Upper lobe of left lung (tissue), 6 donors: ENCODE results near the gene CCNI2. TPM values are rescaled to one million over a fixed set of nuclear protein-coding genes. Genes with fewer than 3 reads are reported as not detected.

Source experiments
- ATAC-seq, 2 donors: fragments of 200-7000 bp; cut with Tn5 transposase; one replicate each; pipeline ENCODE4 v1.9.1; 2022; ENCODE audit warnings: mild to moderate bottlenecking in 2 of 2, moderate library complexity in 2 of 2; ENCODE audit not compliant: low FRiP score in 2 of 2
- DNase-seq, 2 donors: peaks; one replicate each; pipeline ENCODE4 v3.0.0-alpha.2; 2019 to 2020
- H3K27ac ChIP-seq, 4 donors: fragments of 200-600 bp; sonication (generic); one replicate each; pipeline ENCODE4 v1.5.1; 2016 to 2019
- H3K27me3 ChIP-seq, 4 donors: fragments of 200-600 bp; sonication (generic); one replicate each; pipeline ENCODE4 v1.5.1; 2017 to 2019
- H3K36me3 ChIP-seq, 4 donors: fragments of 200-600 bp; sonication (generic); one replicate each; pipeline ENCODE4 v1.5.1; 2016 to 2019
- H3K4me1 ChIP-seq, 4 donors: fragments of 200-600 bp; sonication (generic); one replicate each; pipeline ENCODE4 v1.5.1; 2018 to 2019
- H3K4me3 ChIP-seq, 4 donors: fragments of 200-600 bp; sonication (generic); one replicate each; pipeline ENCODE4 v1.5.1; 2017 to 2019; ENCODE audit warnings: mild to moderate bottlenecking in 2 of 4, moderate library complexity in 1 of 4
- H3K9me3 ChIP-seq, 4 donors: fragments of 200-600 bp; sonication (generic); one replicate each; pipeline ENCODE4 v1.5.1; 2018 to 2019
- CTCF ChIP-seq, 6 experiments: fragments of 450-650 bp in 4 of 6; fragments of 200-600 bp in 2 of 6; sonication (generic) in 2 of 6; IDR thresholded peaks; one replicate each; pipeline ENCODE4 v1.5.1; 2016 to 2019; ENCODE audit warnings: antibody characterized with exemption in 6 of 6
- EP300 ChIP-seq, 4 donors: sonication (generic); formaldehyde crosslinking; IDR thresholded peaks; one replicate each; pipeline ENCODE4 v1.5.1; 2017; ENCODE audit warnings: antibody characterized with exemption in 4 of 4, control low read depth in 2 of 4
- POLR2A ChIP-seq, 4 donors: fragments of 450-650 bp; IDR thresholded peaks; one replicate each; pipeline ENCODE4 v1.5.1; 2016 to 2017; ENCODE audit warnings: antibody characterized with exemption in 4 of 4, mild to moderate bottlenecking in 2 of 4
- POLR2AphosphoS5 ChIP-seq, 2 donors: sonication (generic); formaldehyde crosslinking; IDR thresholded peaks; one replicate each; pipeline ENCODE4 v1.5.1; 2017; ENCODE audit warnings: antibody characterized with exemption in 2 of 2
- WGBS, 2 donors: methylation state at CpG; one replicate each; pipeline ENCODE4 v1.1.5; 2017 to 2018; 5-methylcytosine and 5-hydroxymethylcytosine counted together
- total RNA-seq, 6 donors: library from RNA; depleted of rRNA in 4 of 6; stranded (reverse); fragments of >200 nt in 4 of 6; gene quantifications; one replicate each; pipeline versions ENCODE4 v1.1.0 to v1.2.1, GENCODE V29; 2016 to 2021
- donor health status: DM: no; HTN: no; CAD: no; lungs with moderate emphysema.
- donor health status: DM: no; HTN: yes; CAD: no; lungs with severe emphysema.

CCNI2 gene
- total RNA-seq: under 1 TPM in 5 of 6 donors, not detected in 1; 0.26 to 0.84 (median 0.46) TPM

- TF ChIP-seq POLR2AphosphoS5 (IDR thresholded peaks at IDR 0.05) (no peak), CTCF (IDR thresholded peaks at IDR 0.05) (peak in 3 of 6 experiments; percentile 10 to 16 (median 15))
- Histone ChIP-seq H3K9me3 (no peaks in the 10 kb centered on the region), H3K4me3 (peak within 1 kb of the TSS; percentile 16 to 55 (median 52)), H3K27me3 (peaks cover 0 to 13% (median 10%) of the 10 kb centered on the region in 4 donors), H3K27ac (peak within 1 kb of the TSS; percentile 23 to 52 (median 34)), H3K36me3 (no peaks in the 10 kb centered on the region), H3K4me1 (peaks cover 9 to 16% (median 11%) of the 10 kb centered on the region in 4 donors)
- ATAC-seq (peak; percentile 50 to 61), DNase-seq (peak; percentile 64 to 91)
- 9 to 20% methylated on average over 6 to 7 of the region's 59 CpGs for WGBS, 2 donors
Measured at GRCh38 chr5:132746954-132747615, at the start of gene CCNI2. TSS of gene CCNI2 (plus strand) at chr5:132747426. CDS start at chr5:132747496, 70 bp downstream.

- no peak overlapping the region for H3K4me3 ChIP-seq
- WGBS, 2 donors: 100% methylated on average over 1 of the region's 1 CpG
- TF ChIP-seq POLR2A (IDR thresholded peaks at IDR 0.05) (no peak), EP300 (IDR thresholded peaks at IDR 0.05) (no peak), POLR2AphosphoS5 (IDR thresholded peaks at IDR 0.05) (no peak), CTCF (IDR thresholded peaks at IDR 0.05) (no peak)
- no peaks in the 10 kb centered on the region for H3K9me3 ChIP-seq
- ATAC-seq (no peak), DNase-seq (no peak)
- H3K27ac ChIP-seq: no peak overlapping the region
- no peaks in the 10 kb centered on the region for H3K27me3 ChIP-seq
- H3K4me1 ChIP-seq: no peaks in the 10 kb centered on the region
- peaks cover 0 to 29% (median 4%) of the 10 kb centered on the region in 4 donors for H3K36me3 ChIP-seq
Measured at GRCh38 chr5:132704875-132705274, 42.4 kb upstream of the CCNI2 start.

GRCh38 chr5:132708645-132709044 is 38.6 kb upstream of the CCNI2 start:
- H3K4me1 ChIP-seq: no peaks in the 10 kb centered on the region
- no peaks in the 10 kb centered on the region for H3K27me3 ChIP-seq
- H3K36me3 ChIP-seq: no peaks in the 10 kb centered on the region
- no peak overlapping the region for H3K4me3 ChIP-seq
- TF ChIP-seq POLR2AphosphoS5 (IDR thresholded peaks at IDR 0.05) (no peak), CTCF (IDR thresholded peaks at IDR 0.05) (no peak), EP300 (IDR thresholded peaks at IDR 0.05) (no peak), POLR2A (IDR thresholded peaks at IDR 0.05) (no peak)
- ATAC-seq (no peak), DNase-seq (no peak)
- no peak overlapping the region for H3K27ac ChIP-seq
- H3K9me3 ChIP-seq: no peaks in the 10 kb centered on the region

- DNase-seq: no peak
- 69% methylated on average over 11 of the region's 11 CpGs for WGBS, 2 donors
Measured at GRCh38 chr5:132714456-132715307, 32.5 kb upstream of the CCNI2 start.

More at GRCh38 chr5:132714456-132715307, 32.5 kb upstream of the CCNI2 start:
- ATAC-seq: no peak
- Histone ChIP-seq H3K4me1 (no peaks in the 10 kb centered on the region), H3K27me3 (no peaks in the 10 kb centered on the region), H3K9me3 (no peaks in the 10 kb centered on the region), H3K27ac (no peak overlapping the region), H3K36me3 (peaks cover 0 to 7% (median 0%) of the 10 kb centered on the region in 4 donors), H3K4me3 (no peak overlapping the region)
- TF ChIP-seq POLR2A (IDR thresholded peaks at IDR 0.05) (no peak), POLR2AphosphoS5 (IDR thresholded peaks at IDR 0.05) (no peak), CTCF (IDR thresholded peaks at IDR 0.05) (peak in 4 of 6 experiments; percentile 22 to 43 (median 24)), EP300 (IDR thresholded peaks at IDR 0.05) (no peak)
